Adrenal gland (tissue), 5 donors: ENCODE data around the gene MYZAP.

Source experiments
- POLR2A ChIP-seq, 2 donors: fragments of 450-650 bp; IDR thresholded peaks; one replicate each; pipeline ENCODE4 v1.6.1; 2017; ENCODE audit warnings: antibody characterized with exemption in 2 of 2, mild to moderate bottlenecking in 2 of 2, moderate library complexity in 1 of 2
- TF ChIP-seq, protein P1 (sequence below), 6 experiments: fragments of 450-650 bp in 4 of 6; fragments of 200-600 bp in 2 of 6; sonication (generic) in 1 of 6; IDR thresholded peaks; 1 replicate in 5 of 6; 2 replicates in 1 of 6; pipeline versions ENCODE4 v1.5.1 to v1.8.0; 2016 to 2021; ENCODE audit warnings: antibody characterized with exemption in 6 of 6, mild to moderate bottlenecking in 2 of 6, moderate library complexity in 1 of 6
- donor health status: DM: no; HTN: no; CAD: no.

DNA sequence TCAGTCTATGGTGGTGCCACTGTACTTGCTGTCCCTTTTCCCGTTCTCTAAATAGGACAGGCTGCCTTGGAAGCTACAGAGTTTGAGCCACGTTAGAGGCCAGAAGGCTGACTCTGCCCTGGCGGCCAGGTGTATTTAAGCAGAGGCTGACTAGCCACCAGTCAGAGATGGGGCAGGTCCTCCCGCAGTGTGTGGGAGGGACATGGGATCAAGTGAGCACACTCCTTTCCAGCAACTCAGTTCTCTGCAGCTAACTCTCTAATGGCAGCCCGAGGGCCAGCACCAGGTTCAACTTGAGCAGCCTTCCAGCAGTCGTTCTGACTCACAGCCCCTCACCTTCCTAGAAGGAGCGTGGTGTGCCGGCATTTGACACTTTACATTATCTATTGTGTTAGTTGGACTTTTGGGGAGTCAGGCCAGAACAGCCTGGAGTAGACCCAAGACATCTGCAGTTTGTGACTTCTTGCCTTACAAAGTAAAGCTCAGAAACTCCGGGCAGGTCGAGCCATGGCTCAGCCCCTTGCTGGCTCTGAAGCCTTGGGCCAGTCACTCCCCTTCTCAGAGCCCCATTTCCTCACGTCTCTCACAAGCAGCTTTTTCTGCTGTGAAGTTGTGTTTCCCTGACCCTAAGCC is 46.7 kb upstream of the MYZAP start:
- TF ChIP-seq, protein P1, sequence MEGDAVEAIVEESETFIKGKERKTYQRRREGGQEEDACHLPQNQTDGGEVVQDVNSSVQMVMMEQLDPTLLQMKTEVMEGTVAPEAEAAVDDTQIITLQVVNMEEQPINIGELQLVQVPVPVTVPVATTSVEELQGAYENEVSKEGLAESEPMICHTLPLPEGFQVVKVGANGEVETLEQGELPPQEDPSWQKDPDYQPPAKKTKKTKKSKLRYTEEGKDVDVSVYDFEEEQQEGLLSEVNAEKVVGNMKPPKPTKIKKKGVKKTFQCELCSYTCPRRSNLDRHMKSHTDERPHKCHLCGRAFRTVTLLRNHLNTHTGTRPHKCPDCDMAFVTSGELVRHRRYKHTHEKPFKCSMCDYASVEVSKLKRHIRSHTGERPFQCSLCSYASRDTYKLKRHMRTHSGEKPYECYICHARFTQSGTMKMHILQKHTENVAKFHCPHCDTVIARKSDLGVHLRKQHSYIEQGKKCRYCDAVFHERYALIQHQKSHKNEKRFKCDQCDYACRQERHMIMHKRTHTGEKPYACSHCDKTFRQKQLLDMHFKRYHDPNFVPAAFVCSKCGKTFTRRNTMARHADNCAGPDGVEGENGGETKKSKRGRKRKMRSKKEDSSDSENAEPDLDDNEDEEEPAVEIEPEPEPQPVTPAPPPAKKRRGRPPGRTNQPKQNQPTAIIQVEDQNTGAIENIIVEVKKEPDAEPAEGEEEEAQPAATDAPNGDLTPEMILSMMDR (IDR thresholded peaks at IDR 0.05), result no peak
- no peak for TF ChIP-seq POLR2A (IDR thresholded peaks at IDR 0.05)
